Thoracic aorta (tissue), 2 donors: Measurements from ENCODE around the gene ANKFY1. TPM values are rescaled to one million over a fixed set of nuclear protein-coding genes. Genes with fewer than 3 reads are reported as not detected.

ENCODE experiments used
- ATAC-seq: fragments of 150-250 bp; one replicate; pipeline ENCODE4 v1.8.0; 2017; ENCODE audit warnings: low read depth; ENCODE audit not compliant: insufficient number of reproducible peaks, low FRiP score
- DNase-seq: peaks from one replicate; pipeline ENCODE4 v3.0.0-alpha.2; 2020; ENCODE audit warnings: low spot score
- H3K27ac ChIP-seq, 2 donors: fragments of 200-600 bp; sonication (generic); 1 replicate in 1 of 2; 2 replicates in 1 of 2; pipeline ENCODE4 v1.5.1; 2016; ENCODE audit warnings: mild to moderate bottlenecking in 2 of 2, moderate library complexity in 2 of 2
- H3K27me3 ChIP-seq: fragments of 200-600 bp; sonication (generic); replicated peaks from 2 replicates; pipeline ENCODE4 v1.6.0; 2016; ENCODE audit warnings: mild to moderate bottlenecking; ENCODE audit not compliant: insufficient read depth
- H3K36me3 ChIP-seq: fragments of 200-600 bp; sonication (generic); one replicate; pipeline ENCODE4 v1.5.1; 2016
- H3K4me1 ChIP-seq, 2 donors: fragments of 200-600 bp; sonication (generic); 1 replicate in 1 of 2; 2 replicates in 1 of 2; pipeline versions ENCODE4 v1.5.1 to v1.6.0; 2016; ENCODE audit warnings: low read depth in 2 of 2, mild to moderate bottlenecking in 1 of 2; ENCODE audit not compliant: control insufficient read depth in 1 of 2
- H3K4me3 ChIP-seq: fragments of 200-600 bp; sonication (generic); 2 replicates; pipeline ENCODE4 v1.5.1; 2016; ENCODE audit warnings: mild to moderate bottlenecking
- H3K9me3 ChIP-seq: fragments of 200-600 bp; sonication (generic); 2 replicates; pipeline ENCODE4 v1.5.1; 2016
- total RNA-seq, 2 donors: library from RNA; depleted of rRNA; stranded (reverse); fragments of >200 nt; gene quantifications; one replicate each; pipeline versions ENCODE4 v1.1.0 to v1.2.3, GENCODE V29; 2016
- TF ChIP-seq, protein P1 (sequence below): fragments of 200-600 bp; sonication (generic); IDR thresholded peaks from one replicate; pipeline ENCODE4 v1.5.1; 2019; ENCODE audit warnings: antibody characterized with exemption

ANKFY1 gene
- total RNA-seq, 2 donors from 2014 or later: 36.8 to 40.4 TPM

GRCh38 chr17:4248504-4249277 lies 15.1 kb downstream of the ANKFY1 start:
- DNase-seq: no peak
- Histone ChIP-seq H3K27ac (peak overlapping the region; percentile 12 to 79), H3K36me3 (no peaks in the 10 kb centered on the region), H3K4me3 (peak overlapping the region; percentile 6), H3K27me3 (no peaks in the 10 kb centered on the region), H3K9me3 (no peaks in the 10 kb centered on the region), H3K4me1 (peaks cover 20 to 45% of the 10 kb centered on the region in 2 donors)
- TF ChIP-seq, protein P1, sequence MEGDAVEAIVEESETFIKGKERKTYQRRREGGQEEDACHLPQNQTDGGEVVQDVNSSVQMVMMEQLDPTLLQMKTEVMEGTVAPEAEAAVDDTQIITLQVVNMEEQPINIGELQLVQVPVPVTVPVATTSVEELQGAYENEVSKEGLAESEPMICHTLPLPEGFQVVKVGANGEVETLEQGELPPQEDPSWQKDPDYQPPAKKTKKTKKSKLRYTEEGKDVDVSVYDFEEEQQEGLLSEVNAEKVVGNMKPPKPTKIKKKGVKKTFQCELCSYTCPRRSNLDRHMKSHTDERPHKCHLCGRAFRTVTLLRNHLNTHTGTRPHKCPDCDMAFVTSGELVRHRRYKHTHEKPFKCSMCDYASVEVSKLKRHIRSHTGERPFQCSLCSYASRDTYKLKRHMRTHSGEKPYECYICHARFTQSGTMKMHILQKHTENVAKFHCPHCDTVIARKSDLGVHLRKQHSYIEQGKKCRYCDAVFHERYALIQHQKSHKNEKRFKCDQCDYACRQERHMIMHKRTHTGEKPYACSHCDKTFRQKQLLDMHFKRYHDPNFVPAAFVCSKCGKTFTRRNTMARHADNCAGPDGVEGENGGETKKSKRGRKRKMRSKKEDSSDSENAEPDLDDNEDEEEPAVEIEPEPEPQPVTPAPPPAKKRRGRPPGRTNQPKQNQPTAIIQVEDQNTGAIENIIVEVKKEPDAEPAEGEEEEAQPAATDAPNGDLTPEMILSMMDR: no peak
- ATAC-seq: no peak

DNA sequence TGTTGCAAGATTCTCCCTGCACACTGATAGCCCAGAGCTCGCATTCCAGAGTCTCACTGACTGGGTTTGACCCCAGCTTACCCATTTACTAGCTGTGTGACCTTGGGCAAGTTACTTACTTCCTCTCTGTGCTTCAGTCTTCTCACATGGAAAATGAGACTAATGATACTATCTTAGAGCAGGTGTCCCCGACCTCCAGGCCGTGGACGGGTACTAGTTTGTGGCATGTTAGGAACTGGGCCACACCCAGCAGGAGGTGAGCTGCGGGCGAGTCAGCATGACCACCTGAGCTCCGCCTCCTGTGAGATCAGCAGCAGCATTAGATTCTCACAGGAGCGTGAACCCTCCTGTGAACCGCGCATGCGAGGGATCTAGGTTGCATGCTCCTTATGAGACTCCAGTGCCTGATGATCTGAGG lies 15.8 kb downstream of the ANKFY1 start:
- no peaks in the 10 kb centered on the region for H3K27me3 ChIP-seq
- H3K4me3 ChIP-seq: no peak overlapping the region
- no peaks in the 10 kb centered on the region for H3K36me3 ChIP-seq
- peak overlapping the region; percentile 12 to 79 for H3K27ac ChIP-seq
- H3K4me1 ChIP-seq: peaks cover 20 to 45% of the 10 kb centered on the region in 2 donors
- no peak for DNase-seq
- TF ChIP-seq, protein P1: no peak
- no peak for ATAC-seq
- H3K9me3 ChIP-seq: no peaks in the 10 kb centered on the region

DNA sequence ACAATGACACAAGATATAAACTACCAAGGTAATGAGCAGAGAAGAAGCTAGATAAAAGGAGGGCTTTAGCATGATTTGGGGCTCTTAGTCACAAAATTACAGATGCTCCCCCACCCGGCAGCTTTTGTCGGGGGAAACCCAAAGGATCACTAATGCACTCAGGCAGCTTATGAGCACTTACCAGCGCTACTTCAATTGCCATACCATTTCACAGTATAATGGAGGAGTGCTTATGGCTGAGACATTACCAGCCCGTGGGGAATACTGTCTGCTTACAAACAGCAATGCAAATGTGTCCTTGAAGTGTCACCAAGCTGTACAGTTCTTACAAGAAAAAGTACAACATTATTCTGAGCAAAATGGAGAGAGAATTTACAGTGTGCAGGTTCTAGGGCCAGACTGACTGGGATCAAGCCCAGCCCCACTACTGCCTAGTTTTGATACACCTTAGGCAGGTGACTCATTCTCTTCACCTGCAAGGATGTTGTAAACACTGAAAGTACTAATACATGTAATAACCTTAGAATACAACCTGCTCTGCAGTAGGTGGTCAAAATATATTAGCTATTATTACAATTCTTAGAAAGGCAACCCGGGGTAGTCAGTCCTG lies 16.3 kb downstream of the ANKFY1 start:
- Histone ChIP-seq H3K36me3 (no peaks in the 10 kb centered on the region), H3K27ac (peak overlapping the region; percentile 12 to 79), H3K4me3 (no peak overlapping the region), H3K27me3 (no peaks in the 10 kb centered on the region), H3K9me3 (no peaks in the 10 kb centered on the region), H3K4me1 (peaks cover 20 to 44% of the 10 kb centered on the region in 2 donors)
- ATAC-seq (no peak), DNase-seq (no peak)
- TF ChIP-seq, protein P1: no peak

DNA sequence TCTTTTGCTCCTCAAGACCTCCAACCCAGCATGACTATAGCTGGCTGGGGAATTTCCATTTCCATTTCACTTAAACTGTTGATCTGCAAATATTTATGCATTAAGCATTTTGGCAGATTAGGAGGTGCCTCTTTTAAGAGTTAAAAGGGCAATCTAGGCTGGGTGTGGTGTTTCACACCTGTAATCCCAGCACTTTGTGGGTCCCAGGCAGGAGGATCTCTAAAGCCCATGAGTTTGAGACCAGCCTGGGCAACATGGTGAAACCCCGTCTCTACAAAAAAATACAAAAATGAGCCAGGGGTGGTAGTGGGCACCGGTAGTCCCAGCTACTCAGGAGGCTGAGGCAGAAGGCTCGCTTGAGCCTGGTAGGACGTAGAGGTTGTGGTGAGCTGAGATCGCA lies 17.1 kb downstream of the ANKFY1 start:
- Histone ChIP-seq H3K4me1 (peaks cover 19 to 36% of the 10 kb centered on the region in 2 donors), H3K27ac (peak overlapping the region in 1 of 2 donors; percentile 1), H3K4me3 (no peak overlapping the region), H3K36me3 (peaks cover 5% of the 10 kb centered on the region), H3K9me3 (no peaks in the 10 kb centered on the region), H3K27me3 (no peaks in the 10 kb centered on the region)
- no peak for ATAC-seq
- no peak for DNase-seq
- TF ChIP-seq, protein P1: no peak

DNA sequence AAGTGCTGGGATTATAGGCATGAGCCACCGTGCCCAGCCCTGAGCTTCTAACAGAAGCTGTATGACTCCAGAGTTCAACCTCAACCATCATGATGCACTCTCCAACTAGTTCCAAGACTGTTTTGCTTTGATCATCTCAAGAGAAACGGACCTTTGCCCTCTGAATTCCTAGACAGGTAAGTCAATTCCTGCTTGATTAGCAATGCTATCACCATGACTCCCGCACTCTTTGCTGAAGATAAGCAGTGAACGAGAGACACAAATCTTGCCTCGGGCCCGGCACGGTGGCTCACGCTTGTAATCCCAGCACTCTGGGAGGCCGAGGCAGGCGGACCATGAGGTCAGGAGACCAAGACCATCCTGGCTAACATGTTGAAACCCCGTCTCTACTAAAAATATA lies 22.2 kb downstream of the ANKFY1 start:
- H3K27me3 ChIP-seq: no peaks in the 10 kb centered on the region
- ATAC-seq (no peak), DNase-seq (no peak)
- no peak overlapping the region for H3K4me3 ChIP-seq
- H3K4me1 ChIP-seq: peaks cover 0 to 2% of the 10 kb centered on the region in 2 donors
- H3K9me3 ChIP-seq: no peaks in the 10 kb centered on the region
- no peak overlapping the region for H3K27ac ChIP-seq
- H3K36me3 ChIP-seq: peaks cover 18% of the 10 kb centered on the region
- TF ChIP-seq, protein P1: no peak
